K562 (cell line): ENCODE data around the gene CCDC194.
A peak's percentile ranks its signal among the peaks of the same experiment; 100 is the strongest.

Source experiments
- CBX1 ChIP-seq: sonication (generic); IDR thresholded peaks from 2 replicates; pipeline ENCODE4 v1.6.1; 2016; ENCODE audit warnings: antibody characterized with exemption, low read depth, mild to moderate bottlenecking
- CTCF ChIP-seq, 3 experiments: IDR thresholded peaks in 2 of 3; conservative IDR thresholded peaks in 1 of 3; 2 replicates each; pipeline ENCODE4 v1.5.1; 2011 to 2012; ENCODE audit warnings: low read length in 3 of 3, mild to moderate bottlenecking in 3 of 3, control low read depth in 2 of 3, improper control_type of control experiment in 1 of 3, inconsistent platforms in 1 of 3, low read depth in 1 of 3, mixed read lengths in 1 of 3, moderate library complexity in 1 of 3; ENCODE audit not compliant: insufficient read depth in 2 of 3
- DPF2 ChIP-seq: fragments of 450-650 bp; IDR thresholded peaks from 2 replicates; pipeline ENCODE4 v1.6.1; 2016
- EGR1 ChIP-seq: fragments of 450-650 bp; conservative IDR thresholded peaks from 2 replicates; pipeline ENCODE4 v1.6.1; 2017; ENCODE audit warnings: mild to moderate bottlenecking
- KAT7 ChIP-seq: sonication (generic); formaldehyde crosslinking; IDR thresholded peaks from 2 replicates; pipeline ENCODE4 v1.8.0; 2022; ENCODE audit warnings: missing genetic modification reagents, mild to moderate bottlenecking, borderline replicate concordance
- TAF1 ChIP-seq: IDR thresholded peaks from 2 replicates; pipeline ENCODE4 v1.6.1; 2011; ENCODE audit warnings: mild to moderate bottlenecking, low read length, moderate library complexity; ENCODE audit not compliant: insufficient read depth, control insufficient read depth, severe bottlenecking; ENCODE audit errors: extremely low read depth

DNA sequence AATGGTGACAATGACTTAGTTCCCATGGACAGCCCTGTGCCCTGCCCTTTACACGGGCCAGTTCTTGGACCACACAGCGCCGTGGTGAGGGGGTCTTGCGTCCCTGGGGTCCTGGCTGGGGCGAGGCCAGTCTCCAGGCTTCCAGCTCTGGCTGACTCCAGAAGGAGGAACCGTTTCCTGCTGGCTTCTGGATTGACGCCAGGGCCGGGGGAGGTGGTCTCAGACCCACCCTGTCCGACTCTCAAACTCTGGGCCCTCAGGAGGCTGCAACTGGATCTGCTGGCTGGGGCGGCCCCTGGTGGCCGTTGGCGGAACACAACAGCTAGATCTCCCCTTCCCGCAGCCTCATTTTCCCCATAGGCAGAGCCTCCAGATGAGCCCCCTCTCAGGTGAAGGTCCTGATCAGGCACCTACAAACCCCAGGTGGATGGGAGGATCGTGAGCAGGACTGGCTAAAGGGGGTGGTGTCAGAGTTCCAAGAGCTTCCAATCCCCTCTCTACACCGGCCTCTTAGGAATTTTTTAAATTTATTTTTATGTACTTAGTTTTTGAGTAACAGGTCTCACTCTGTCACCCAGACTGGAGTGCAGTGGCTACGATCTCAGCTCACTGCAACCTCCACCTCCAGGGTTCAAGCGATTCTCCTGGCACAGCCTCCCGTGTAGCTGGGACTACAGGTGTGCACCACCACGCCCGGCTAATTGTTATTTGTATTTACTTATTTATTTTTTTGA is 8.0 kb downstream of the CCDC194 start:
- TF ChIP-seq CTCF (IDR thresholded peaks at IDR 0.05 in 2 of 3, conservative IDR thresholded peaks at IDR 0.05 in 1 of 3; ENCODE audit: insufficient read depth in 2 of 3, low read depth in 1 of 3, low read length in 3 of 3) (peak; percentile 89 to 97 (median 95)), EGR1 (no peak), DPF2 (no peak), KAT7 (CRISPR knock-in tag) (no peak), TAF1 (no peak), CBX1 (no peak)
